GM12875 (cell line): ENCODE data around the gene ZNF143.

Experiments
- H3K4me3 ChIP-seq: one replicate; pipeline ENCODE4 v1.5.1; 2011; ENCODE audit warnings: low read depth, low read length, control low read depth
- CTCF ChIP-seq: IDR thresholded peaks from 2 replicates; pipeline ENCODE4 v1.5.1; 2011; ENCODE audit warnings: low read depth, mild to moderate bottlenecking, control low read depth, inconsistent platforms, low read length, moderate library complexity, borderline replicate concordance; ENCODE audit not compliant: insufficient read depth

The ZNF143 gene

DNA sequence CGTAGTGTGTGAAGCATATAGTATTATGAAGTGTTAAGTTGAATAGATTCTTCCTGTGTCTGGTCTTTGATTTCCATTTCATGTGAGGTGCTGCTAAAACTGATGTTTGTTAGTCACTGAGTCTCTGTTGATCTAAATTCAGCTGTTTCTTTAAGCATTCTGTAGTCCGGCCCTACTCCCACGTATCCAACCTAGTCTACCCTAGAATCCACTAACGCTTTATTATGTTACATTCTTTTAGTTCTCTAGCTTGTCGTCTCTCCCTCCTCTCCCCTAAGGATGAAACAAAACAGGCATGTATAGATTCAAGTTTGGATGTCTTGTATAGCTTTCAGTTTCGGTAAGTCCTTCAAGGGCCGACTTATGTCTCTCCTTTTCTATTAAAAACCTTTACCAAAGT is 116.7 kb downstream of the ZNF143 start:
- peak overlapping the region; percentile 33 for H3K4me3 ChIP-seq
- no peak for TF ChIP-seq CTCF
